Fibroblast of skin of scalp (primary cell): Measurements from ENCODE around the gene SENP3.
A peak's percentile ranks its signal among the peaks of the same experiment; 100 is the strongest.
"Not testable (repeated sequence)": the region's sequence is repeated elsewhere in the genome, so short reads cannot be mapped to it uniquely, and the experiment has no call there.

Source experiments
- DNase-seq: peaks from one replicate; pipeline ENCODE4 v3.0.0-alpha.2; 2013

SENP3 gene

GRCh38 chr17:7597561-7597960, 35.8 kb downstream of the SENP3 start:
- DNase-seq: not testable (repeated sequence)

- DNase-seq: no peak
Observed at GRCh38 chr17:7606280-7606679, 44.6 kb downstream of the SENP3 start.

- DNase-seq: no peak
Observed at GRCh38 chr17:7610641-7611040, 48.9 kb downstream of the SENP3 start.

DNA sequence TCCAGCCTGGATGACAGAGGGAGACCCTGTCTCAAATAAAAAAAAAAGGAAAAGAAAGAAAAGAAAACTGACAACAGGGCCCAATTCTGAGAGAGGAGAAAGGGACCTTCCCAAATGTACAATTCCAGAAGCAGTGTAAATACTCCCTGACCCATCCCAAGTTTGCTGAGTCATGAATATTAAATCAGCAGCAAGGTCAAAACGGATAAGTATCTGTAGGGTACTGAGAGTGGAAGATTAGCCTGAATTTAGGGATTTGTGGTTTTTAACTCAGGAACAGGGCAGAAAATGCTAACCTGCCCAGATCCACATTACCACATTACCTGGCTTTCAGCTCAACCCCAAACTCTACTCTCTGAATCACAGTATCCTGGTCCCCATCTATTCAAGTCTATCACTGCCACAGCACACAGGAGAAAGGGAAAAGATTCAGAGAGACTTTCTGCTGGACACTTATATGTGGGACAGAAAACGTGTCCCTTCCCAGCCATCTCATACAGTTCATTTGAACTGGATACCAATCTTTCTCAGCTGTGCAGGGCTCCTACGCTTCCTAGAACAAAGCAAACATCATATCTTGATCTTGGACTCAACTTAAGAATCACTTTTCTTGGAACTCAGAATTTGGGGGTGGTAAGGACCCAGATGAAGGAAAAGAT, 50.0 kb downstream of the SENP3 start:
- DNase-seq: no peak

- DNase-seq: peak; percentile 38
Observed at GRCh38 chr17:7612294-7612640, 50.5 kb downstream of the SENP3 start.

DNA sequence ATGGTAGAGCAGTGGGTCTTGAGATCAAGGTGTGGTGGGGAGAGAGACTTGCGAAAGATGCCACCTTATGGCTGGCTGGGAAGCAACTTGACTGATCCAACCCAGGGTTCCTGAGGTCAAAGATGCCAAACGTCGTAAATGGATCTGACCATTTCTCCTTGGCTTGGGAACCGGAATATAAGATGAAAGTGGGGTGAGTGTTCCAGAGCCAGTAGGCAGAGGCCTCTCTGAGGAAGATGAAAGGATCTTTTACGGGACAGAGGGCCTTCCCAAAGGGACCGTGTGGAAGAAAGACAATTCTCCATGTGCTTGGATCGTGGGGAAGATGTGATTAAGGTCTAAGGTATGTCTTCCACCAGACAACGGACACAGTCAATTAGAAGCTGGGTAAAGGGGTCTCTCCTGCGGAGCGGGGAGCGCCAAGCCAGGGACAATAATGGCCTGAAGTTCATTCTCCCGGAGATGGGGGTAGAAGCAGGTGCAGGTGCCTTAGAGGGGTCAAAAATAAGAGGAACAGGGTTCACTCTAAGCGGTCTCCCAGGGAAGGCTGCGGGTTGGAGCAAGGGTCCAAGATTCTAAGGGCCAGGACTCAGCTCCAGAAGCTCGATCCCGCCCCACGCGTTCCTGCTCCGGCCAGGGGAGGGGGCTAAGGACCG, 52.2 kb downstream of the SENP3 start:
- peak; percentile 56 for DNase-seq

DNA sequence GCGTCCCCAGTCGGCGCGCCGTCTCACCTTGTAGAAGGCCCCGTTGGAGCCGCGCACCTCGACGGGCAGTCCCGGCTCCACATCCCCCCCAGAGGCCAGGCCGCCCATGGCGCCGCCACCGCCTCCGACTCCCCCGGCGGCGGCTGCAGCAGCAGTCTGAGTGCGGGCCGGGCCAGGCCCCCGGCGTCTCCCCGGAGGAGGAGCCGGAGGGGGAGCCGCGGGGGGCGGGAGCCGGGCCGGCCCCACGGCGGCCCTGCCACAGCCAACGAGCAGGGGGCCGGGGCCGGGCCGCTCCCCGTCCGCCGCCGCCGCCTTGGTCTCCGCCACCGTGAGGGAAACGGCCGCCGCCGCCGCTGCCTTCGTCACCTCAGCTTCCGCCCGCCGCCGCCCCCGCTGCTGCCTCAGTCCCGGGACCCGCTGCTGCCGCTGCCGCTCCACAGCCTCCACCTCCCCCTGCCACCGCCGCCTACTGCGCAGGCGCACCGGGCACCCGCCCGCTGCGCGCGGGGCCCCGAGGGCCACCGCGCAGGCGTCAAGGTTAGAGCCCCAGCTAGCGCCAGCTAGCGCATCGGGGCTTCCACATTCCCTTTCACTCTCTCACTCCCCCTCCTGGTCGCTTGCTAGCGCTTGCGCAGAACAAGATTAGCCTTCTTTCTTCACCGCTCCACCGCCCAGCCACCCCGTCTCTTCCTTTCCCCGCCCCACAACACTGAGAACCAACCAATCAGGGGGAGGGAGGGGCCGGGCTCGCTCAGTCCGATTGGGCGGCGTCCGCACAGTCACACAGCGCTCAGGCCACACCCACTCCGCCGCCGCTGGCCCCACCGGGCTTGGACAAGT, 52.9 kb downstream of the SENP3 start, which contains the start of gene FXR2:
TSS of gene FXR2 (minus strand) at position 473 of the 840 bp plus-strand sequence. CDS start at position 108, 365 bp downstream.
- peak; percentile 100 for DNase-seq

DNA sequence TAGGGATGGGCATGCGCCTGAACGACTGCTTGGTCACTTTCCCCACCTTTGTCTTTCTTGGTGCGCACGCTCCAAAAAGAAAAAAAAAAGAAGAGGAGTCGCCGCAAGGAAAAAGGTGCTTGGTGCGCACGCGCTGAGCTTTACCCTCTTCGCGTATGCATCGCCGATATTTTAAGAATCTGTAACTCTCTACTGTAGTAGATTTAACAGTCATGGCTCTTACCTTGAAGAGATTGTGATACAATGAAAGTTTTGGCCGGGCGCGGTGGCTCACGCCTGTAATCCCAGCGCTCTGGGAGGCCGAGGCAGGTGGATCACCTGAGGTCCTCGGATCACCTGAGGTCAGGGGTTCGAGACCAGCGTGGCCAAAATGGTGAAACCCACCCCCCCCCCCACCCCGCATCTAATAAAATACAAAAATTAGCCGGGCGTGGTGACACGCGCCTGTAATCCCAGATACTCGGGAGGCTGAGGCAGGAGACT, 53.6 kb downstream of the SENP3 start:
- DNase-seq: no peak

DNA sequence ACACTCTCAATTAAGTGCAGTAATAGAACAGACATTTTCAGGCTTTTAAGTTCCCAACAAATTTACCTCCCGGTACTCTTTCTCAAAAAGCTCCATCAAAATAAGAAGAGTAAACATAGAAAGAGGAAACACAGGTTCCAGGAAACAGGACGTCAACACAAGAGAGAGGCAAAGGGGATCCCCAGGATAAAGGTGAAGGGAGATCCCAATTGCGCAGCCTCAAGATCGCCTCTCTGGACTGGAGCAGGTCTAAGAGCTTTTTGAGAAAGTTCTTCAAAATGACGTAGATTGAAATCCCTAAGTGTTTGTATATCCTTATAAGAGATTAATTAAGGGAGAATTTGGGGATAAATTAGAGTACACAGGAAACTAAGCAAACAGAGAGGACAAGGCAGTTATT, 56.9 kb downstream of the SENP3 start:
- DNase-seq: no peak

DNA sequence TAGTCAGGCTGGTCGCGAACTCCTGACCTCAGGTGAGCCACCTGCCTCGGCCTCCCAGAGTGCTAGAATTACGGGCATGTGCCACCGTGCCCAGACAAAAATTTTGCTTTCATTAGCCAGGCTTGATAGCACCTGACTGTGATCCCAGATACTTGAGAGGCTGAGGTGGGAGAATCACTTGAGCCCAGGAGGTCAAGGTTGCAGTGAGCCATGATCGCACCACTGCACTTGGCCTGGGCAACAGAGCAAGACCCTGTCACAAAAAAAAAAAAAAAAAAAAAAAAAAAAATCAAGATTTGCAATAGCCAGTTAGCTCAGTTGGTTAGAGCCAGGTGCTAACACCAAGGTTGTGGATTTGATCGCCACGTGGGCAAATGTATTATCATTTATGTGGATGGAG, 59.1 kb downstream of the SENP3 start:
- DNase-seq: no peak
